ENCODE data around the gene CAMTA1. TPM values are rescaled to one million over a fixed set of nuclear protein-coding genes. Genes with fewer than 3 reads are reported as not detected.

Gene CAMTA1
- total RNA-seq, 1 experiment from 2014 or later: 85.2 TPM

- TF ChIP-seq EZH2 (IDR thresholded peaks at IDR 0.05; ENCODE audit: borderline replicate concordance, low read depth, low read length, poor library complexity, severe bottlenecking) (no peak), CTCF (conservative IDR thresholded peaks at IDR 0.05; ENCODE audit: low read depth, low read length) (no peak)
- no peaks in the 10 kb centered on the region for H3K36me3 ChIP-seq (ENCODE audit: insufficient read depth, low read length, poor library complexity, severe bottlenecking)
- ChIA-PET POLR2A (ENCODE audit: low non-redundant PET) (interaction anchor here (0.7 kb wide), 1 partner anchor 47 kb away, joined by 3 read pairs; no protein-coding TSS in a partner anchor), CTCF (interaction anchor here (0.7 kb wide), 1 partner anchor 544 kb away, joined by 3 read pairs; no protein-coding TSS in a partner anchor)
- H3K27me3 ChIP-seq (replicated peaks; ENCODE audit: insufficient read depth, low read depth, low read length, poor library complexity): peaks cover 2% of the 10 kb centered on the region
- BruUV-seq (replicated peaks): no TSS peak
- H3K4me1 ChIP-seq (ENCODE audit: insufficient read depth, low read length, poor library complexity, severe bottlenecking): no peaks in the 10 kb centered on the region
- H3K27ac ChIP-seq (ENCODE audit: low read depth, low read length, poor library complexity, severe bottlenecking): no peak overlapping the region
- DNase-seq (ENCODE audit: low spot score): no peak
- no peak overlapping the region for H3K4me3 ChIP-seq (ENCODE audit: low read depth, low read length, poor library complexity, severe bottlenecking)
- intact Hi-C loops (cut with micrococcal nuclease; ENCODE audit: unreplicated experiment): no loop called here
- H3K9me3 ChIP-seq (ENCODE audit: low read depth, low read length, poor library complexity, severe bottlenecking): no peaks in the 10 kb centered on the region
Observed at GRCh38 chr1:7105269-7105668, 320.0 kb downstream of the CAMTA1 start.

GRCh38 chr1:7106442-7107108 is 321.3 kb downstream of the CAMTA1 start:
- intact Hi-C loops (cut with micrococcal nuclease; ENCODE audit: unreplicated experiment): no loop called here
- no peaks in the 10 kb centered on the region for H3K4me1 ChIP-seq (ENCODE audit: insufficient read depth, low read length, poor library complexity, severe bottlenecking)
- no peak overlapping the region for H3K27ac ChIP-seq (ENCODE audit: low read depth, low read length, poor library complexity, severe bottlenecking)
- no peaks in the 10 kb centered on the region for H3K27me3 ChIP-seq (replicated peaks; ENCODE audit: insufficient read depth, low read depth, low read length, poor library complexity)
- ChIA-PET CTCF (no interaction called here), POLR2A (ENCODE audit: low non-redundant PET) (no interaction called here)
- no peak for DNase-seq (ENCODE audit: low spot score)
- no peak overlapping the region for H3K4me3 ChIP-seq (ENCODE audit: low read depth, low read length, poor library complexity, severe bottlenecking)
- no peaks in the 10 kb centered on the region for H3K36me3 ChIP-seq (ENCODE audit: insufficient read depth, low read length, poor library complexity, severe bottlenecking)
- BruUV-seq (replicated peaks): no TSS peak
- H3K9me3 ChIP-seq (ENCODE audit: low read depth, low read length, poor library complexity, severe bottlenecking): no peaks in the 10 kb centered on the region
- TF ChIP-seq CTCF (conservative IDR thresholded peaks at IDR 0.05; ENCODE audit: low read depth, low read length) (no peak), EZH2 (IDR thresholded peaks at IDR 0.05; ENCODE audit: borderline replicate concordance, low read depth, low read length, poor library complexity, severe bottlenecking) (no peak)

- CTCF ChIA-PET: no interaction called here
- no peaks in the 10 kb centered on the region for H3K27me3 ChIP-seq (replicated peaks; ENCODE audit: insufficient read depth, low read depth, low read length, poor library complexity)
Observed at GRCh38 chr1:7107109-7107830, 322.0 kb downstream of the CAMTA1 start.

More at GRCh38 chr1:7107109-7107830, 322.0 kb downstream of the CAMTA1 start:
- intact Hi-C loops (cut with micrococcal nuclease; ENCODE audit: unreplicated experiment): no loop called here
- Histone ChIP-seq H3K4me3 (ENCODE audit: low read depth, low read length, poor library complexity, severe bottlenecking) (no peak overlapping the region), H3K27ac (ENCODE audit: low read depth, low read length, poor library complexity, severe bottlenecking) (no peak overlapping the region), H3K9me3 (ENCODE audit: low read depth, low read length, poor library complexity, severe bottlenecking) (no peaks in the 10 kb centered on the region), H3K36me3 (ENCODE audit: insufficient read depth, low read length, poor library complexity, severe bottlenecking) (no peaks in the 10 kb centered on the region), H3K4me1 (ENCODE audit: insufficient read depth, low read length, poor library complexity, severe bottlenecking) (no peaks in the 10 kb centered on the region)
- no TSS peak for BruUV-seq (replicated peaks)
- POLR2A ChIA-PET (ENCODE audit: low non-redundant PET): no interaction called here
- TF ChIP-seq EZH2 (IDR thresholded peaks at IDR 0.05; ENCODE audit: borderline replicate concordance, low read depth, low read length, poor library complexity, severe bottlenecking): no peak
- TF ChIP-seq CTCF (conservative IDR thresholded peaks at IDR 0.05; ENCODE audit: low read depth, low read length): no peak
- no peak for DNase-seq (ENCODE audit: low spot score)

All from A673 (cell line).